NOMO-1 treated with dmso at 0.1 percent for 144 hours (cell line): ENCODE data around the gene DNAH6.

Experiments used
- DNase-seq: peaks from one replicate; lab custom pipeline; 2025; ENCODE audit not compliant: unreplicated experiment; lab: John Stamatoyannopoulos, UW

Gene DNAH6

GRCh38 chr2:84793641-84794040, 277.3 kb downstream of the DNAH6 start:
- no peak for DNase-seq

GRCh38 chr2:84796798-84797197, 280.5 kb downstream of the DNAH6 start:
- DNase-seq: no peak

DNA sequence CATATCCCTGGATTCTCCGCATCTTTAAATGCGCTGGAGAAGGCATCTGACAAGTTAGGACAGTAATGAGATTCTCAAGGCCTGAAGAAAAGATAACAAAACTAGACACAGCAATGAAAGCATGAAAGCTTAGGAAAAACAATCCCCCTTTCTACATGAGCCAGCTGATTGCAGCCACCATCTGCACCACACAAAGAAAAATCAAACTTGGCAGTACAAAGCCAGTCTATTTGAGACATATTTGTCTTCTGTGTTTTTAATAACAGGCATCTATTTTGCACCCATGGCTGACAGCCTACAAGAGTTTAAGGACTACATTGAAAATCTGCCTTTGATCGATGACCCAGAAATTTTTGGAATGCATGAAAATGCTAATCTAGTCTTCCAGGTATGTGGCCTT, 281.0 kb downstream of the DNAH6 start:
- no peak for DNase-seq

DNA sequence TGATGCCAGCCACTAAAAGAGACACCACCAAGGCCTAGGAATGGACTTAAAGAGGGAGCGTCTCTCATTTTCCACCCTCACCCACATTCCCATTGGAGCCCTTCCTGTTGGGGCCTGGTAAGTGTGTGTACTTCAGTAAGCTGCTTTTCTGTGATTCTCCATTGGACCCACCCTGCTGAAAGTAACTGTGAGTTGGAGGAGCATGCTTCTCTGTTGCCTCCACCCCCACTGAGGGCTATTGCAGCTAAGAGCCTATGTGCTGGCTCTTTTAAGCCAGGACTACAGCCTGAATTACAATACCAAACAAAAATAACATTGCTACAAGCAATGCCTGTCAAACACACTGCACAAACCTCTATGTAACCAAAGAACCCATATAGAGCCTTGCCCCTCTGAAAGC, 283.5 kb downstream of the DNAH6 start:
- no peak for DNase-seq

GRCh38 chr2:84800194-84800805, 284.0 kb downstream of the DNAH6 start:
- DNase-seq: no peak

DNA sequence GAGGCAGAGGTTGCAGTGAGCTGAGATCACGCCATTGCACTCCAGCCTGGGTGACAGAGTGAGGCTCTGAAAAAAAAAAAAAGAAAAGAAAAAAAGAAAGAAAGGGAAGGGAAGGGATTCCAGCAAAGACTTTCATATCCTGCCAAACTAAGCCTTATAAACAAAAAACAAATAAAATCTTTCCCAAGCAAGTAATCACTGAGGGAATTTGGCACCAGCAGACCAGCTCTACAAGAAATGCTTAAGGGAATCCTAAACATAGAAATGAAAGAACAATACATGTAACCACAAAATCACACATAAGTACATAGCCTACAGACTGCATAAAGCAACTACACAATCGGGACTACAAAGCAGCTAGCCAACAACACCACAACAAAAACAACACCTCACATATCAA, 285.5 kb downstream of the DNAH6 start:
- no peak for DNase-seq

GRCh38 chr2:84805250-84805958, 289.1 kb downstream of the DNAH6 start:
- no peak for DNase-seq

GRCh38 chr2:84807063-84807485, 290.8 kb downstream of the DNAH6 start:
- DNase-seq: no peak

DNA sequence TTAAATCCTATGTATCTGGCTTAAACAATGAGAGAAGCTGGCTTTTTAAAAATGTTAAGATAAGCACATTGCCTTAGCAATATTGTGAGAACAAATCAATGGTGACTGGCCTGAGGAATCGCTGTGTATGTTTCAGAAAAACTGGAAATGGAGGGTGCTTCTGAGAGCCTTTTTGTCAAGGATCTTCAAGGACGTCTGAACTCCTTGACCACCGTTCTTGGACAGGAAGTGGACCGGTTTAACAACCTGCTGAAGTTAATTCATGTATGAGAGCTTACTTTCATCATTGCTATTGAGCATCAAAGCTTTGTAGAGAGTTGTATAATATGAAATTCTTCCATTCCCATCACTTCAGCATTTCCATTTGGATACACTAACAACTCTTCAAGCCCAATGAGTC, 292.0 kb downstream of the DNAH6 start:
- DNase-seq: no peak

DNA sequence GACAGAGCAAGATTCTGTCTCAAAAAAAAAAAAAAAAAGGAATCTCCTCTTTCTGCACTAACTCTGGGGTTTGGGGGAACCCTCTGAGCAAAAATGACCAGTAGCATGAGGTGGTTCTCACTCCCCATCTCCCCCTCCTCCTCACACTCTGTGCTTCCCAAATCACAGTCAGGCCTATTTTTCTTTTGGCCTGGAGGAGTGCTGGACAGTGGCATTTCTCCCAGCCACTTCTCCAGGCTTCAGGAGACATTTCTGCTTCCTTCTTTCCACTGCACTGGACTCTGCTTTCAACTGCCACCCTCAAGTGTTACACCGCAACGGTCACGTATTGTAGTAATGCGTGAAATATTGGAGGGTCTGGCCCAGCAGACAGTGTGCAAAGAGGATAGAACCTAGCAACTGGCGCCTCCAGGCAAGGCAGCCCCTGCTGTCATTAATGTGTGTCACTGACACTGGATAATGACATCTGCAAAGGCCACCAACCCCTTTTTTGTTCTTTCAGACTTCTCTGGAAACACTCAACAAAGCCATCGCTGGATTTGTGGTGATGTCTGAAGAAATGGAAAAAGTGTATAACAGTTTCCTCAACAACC, 295.6 kb downstream of the DNAH6 start:
- no peak for DNase-seq

DNA sequence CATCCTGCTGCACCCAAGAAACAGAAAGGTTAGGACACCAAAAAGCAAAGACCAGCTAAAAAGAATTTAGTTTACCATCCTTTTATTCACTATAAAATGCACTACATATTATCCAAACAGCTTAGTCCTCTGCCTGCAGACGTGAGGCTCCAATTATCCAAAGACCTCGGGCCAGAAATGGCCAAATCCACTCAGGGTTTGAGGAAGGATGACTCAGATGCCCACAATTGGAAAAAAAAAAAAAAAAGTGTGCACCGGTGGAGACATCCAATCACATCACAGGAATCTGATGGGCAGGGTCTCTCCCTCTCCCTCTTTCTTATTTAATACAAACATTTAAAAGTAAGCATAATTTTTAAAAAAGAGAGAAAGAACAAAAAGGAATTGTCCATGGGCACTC, 298.8 kb downstream of the DNAH6 start:
- DNase-seq: no peak

- no peak for DNase-seq
These were observed 300.2 kb downstream of the DNAH6 start for GRCh38 chr2:84816426-84817026.

- no peak for DNase-seq
These were observed 300.9 kb downstream of the DNAH6 start for GRCh38 chr2:84817239-84817655.

DNA sequence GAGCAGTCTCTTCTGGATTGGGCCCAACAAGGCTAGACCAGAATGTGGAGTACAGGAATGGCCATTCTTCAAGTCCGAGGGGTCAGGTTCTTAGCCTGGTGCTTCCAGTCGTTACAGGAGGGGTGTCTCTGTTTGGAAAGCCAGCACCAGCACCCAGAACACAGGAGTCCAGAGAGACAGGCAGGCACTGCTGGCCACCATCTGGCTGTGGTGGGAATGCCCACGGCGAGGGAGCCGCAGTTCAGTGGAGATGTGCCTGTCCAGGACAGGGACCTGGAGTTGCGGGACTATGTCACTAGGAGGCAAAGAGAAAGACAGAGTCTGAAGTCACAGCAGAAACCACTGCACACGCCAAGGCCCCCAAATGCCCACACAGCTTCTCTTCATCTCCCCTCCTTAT, 305.5 kb downstream of the DNAH6 start:
- DNase-seq: no peak

- DNase-seq: no peak
These were observed 306.9 kb downstream of the DNAH6 start for GRCh38 chr2:84823229-84823628.

GRCh38 chr2:84823788-84824187, 307.5 kb downstream of the DNAH6 start:
- DNase-seq: no peak

DNA sequence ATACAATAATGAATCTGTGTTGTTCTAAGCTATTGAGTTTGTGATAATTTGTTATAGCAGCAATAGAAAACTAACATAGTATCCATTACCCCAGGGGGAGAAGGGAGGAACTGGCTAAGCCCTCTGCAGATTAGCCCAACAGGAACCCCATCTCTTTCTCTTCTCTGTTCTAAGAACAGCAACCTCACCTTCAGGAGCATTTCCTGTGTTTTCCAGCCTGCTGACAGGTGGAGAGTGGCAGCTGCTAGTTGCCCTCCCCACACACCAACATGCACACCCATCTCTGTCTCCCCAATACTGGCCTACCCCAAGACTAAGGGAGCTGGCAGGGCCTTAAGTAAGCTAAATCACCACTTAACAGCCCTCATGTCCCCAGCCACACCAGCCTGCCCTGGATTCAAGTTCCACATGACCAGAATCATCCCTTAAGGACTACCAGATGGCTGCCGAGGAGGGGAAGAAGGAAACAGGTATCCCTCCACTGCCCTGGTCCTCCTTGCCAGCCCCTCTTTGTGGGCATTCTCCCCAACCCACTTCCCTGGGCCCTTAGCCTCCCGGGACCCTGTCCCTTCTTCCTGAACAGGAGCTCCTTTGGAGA, 311.8 kb downstream of the DNAH6 start:
- no peak for DNase-seq

DNA sequence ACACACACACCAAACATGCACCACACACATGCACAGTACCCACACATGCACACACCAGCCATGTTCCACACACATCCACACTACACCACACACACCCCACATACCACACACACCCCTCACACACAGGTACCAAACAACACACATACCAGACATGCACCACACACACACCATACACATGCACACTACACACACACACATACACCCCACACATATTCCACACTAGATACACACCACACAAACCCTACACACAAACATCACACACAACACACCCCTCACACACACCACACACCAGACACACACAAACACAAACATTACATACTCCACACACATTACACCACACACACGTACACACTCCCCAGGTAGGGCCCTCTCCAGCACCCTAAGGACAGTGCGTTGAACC, 313.4 kb downstream of the DNAH6 start:
- no peak for DNase-seq

GRCh38 chr2:84830095-84830494, 313.8 kb downstream of the DNAH6 start:
- DNase-seq: peak; percentile 92

DNA sequence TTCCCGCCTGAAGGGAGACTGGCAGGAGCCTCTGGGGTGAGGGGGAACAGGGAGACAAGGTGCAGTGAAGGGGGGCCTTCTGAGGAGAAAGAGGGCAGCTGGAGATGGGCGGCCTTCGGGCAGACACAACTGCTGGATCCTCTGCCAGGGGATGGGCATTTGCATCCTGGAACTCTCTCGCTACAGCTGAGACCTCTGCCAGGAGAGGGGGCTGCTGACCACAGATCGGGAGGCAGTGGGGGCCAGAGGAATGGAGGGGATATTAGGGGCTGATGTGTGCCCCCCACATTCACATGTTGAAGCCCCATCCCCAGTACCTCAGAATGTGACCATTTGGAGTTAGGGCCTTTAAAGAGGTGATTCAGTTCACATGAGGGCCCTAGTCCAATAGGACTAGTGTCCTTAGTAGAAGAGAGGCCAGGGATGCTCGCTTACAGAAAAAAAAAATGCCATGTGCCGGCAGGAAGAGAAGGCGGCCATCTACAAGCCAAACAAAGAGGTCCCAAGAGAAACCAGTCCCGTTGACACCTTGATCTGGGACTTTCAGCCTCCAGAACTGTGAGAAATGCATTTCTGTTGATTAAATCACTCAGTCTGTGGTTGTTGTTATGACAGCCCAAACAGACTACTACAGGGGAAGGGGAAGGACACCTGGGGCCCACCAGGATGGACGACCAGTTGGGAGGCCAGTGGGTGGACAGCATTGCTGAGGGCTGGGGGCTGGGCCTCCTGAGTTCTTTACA, 314.6 kb downstream of the DNAH6 start:
- DNase-seq: no peak
